GM18861 (cell line): ENCODE data around the gene H6PD.

ENCODE experiments used
- ATAC-seq: cut with Tn5 transposase; IDR thresholded peaks from one replicate; pipeline ENCODE4 v1.9.1; 2021; ENCODE audit not compliant: unreplicated experiment

H6PD gene, protein sequence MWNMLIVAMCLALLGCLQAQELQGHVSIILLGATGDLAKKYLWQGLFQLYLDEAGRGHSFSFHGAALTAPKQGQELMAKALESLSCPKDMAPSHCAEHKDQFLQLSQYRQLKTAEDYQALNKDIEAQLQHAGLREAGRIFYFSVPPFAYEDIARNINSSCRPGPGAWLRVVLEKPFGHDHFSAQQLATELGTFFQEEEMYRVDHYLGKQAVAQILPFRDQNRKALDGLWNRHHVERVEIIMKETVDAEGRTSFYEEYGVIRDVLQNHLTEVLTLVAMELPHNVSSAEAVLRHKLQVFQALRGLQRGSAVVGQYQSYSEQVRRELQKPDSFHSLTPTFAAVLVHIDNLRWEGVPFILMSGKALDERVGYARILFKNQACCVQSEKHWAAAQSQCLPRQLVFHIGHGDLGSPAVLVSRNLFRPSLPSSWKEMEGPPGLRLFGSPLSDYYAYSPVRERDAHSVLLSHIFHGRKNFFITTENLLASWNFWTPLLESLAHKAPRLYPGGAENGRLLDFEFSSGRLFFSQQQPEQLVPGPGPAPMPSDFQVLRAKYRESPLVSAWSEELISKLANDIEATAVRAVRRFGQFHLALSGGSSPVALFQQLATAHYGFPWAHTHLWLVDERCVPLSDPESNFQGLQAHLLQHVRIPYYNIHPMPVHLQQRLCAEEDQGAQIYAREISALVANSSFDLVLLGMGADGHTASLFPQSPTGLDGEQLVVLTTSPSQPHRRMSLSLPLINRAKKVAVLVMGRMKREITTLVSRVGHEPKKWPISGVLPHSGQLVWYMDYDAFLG

DNA sequence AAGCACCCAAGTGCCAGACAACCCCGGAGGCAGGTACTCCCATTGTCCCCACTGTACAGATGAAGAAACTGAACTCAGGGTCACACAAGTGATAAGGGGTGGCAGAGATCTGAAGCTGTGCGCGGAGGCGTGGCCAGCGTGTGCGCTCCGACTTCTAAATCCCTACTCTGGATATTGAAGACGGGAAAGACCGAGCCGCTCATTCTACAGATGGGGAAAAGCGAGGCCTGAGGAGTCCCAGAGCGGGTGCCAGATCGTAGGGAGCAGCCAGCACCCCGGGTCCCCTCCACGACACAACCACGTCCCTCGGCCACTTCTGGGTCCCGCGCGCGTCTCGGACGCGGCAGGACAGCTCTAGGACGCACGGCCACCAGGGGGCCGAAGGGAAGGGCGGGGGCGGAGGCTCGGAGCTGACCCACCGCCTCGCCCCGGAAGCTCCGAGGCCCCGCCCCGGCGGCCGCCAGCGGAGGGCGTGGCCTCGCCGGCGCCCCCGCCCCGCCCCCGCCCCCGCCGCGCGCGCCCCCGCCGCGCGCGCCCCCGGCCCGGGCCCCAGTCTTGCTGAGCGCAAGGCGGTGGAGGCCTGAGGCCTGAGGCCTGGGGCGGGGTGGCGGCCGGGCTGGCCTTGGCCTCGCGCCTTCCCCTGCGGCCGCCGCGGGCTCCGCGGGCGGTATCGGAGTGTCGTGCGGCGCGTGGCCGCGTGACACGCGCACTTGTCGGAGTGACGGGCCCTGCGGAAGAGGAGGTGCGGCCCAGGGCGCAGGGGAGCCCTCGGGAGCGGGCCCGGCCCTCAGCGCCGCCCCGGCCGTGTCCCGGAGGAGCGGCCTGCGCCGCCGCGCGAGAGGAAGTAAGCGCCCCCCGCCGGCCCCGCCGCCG lies at the start of gene H6PD:
Gene H6PD, plus strand, starts transcription at position 552 of the 873 bp plus-strand sequence. CDS start 10,161 bp downstream, outside the sequence.
- ATAC-seq, result peak; percentile 63

DNA sequence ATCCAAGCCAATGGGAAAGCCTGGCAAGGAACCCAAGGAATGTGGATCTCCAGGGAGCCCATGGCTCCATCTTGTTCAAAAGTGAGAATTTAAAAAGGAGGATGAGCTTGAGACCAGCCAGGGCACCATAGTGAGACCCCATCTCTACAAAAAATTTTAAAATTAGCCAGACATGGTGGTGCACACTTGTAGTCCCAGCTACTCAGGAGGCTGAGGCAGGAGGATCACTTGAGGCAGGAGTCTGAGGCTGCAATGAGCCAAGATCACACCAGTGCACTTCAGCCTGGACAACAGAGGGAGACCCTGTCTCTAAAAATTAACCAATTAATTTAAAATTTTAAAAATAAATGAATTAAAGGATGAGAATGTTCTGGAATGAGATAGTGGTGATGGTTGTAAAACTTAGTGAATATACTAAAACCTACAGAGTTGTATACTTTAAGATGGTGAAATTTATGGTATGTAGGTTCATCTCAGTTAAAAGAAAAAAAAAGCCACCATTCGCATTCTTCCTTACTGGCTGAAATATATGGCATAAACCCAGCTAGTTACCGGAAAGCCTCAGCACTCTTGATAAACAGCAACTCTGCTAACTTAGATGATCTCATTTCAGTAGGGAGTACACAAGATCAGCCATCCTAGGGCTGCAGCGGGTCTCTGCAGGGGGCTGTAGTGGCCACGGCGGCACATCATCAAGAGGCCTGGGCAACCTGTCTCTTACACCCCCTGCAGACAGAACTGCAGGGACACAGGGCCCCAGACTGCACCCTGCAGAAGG lies 48.3 kb upstream of the H6PD start:
- ATAC-seq, result no peak

DNA sequence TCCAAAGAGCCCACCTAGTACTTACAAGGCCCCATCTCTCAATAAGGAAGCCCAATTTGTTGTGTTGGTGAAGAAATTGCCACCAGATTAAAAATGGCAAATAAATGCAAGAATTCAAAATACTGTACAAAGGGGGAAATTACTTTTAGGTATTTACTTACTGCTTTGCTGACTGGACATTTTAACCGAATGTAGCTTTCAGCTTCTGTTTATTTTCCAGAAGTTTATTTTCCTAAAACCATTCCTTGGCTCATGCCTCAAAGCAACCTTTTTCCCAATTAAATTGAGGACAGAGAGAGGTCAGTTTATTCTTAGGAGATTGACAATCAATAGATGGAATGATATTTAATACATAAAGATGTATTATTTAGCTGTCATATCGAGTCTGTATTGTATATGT lies 47.6 kb upstream of the H6PD start:
- ATAC-seq, result no peak

DNA sequence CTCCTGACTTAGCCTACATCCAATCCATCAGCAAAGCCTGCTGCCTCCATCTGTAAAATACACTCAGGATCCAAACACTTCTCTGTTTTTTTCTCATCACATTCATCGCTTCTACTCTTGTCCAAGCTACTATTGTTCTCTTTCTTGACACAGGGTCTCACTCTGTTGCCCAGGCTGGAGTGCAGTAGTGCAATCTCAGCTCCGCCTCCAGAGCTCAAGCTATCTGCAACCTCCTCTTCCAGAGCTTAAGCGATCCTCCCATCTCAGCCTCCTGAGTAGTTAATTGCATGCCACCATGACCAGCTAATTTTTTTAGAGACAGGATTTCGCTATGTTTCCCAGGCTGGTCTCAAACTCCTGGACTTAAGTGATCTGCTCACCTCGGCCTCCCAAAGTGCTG lies 44.3 kb upstream of the H6PD start:
- ATAC-seq, result no peak

DNA sequence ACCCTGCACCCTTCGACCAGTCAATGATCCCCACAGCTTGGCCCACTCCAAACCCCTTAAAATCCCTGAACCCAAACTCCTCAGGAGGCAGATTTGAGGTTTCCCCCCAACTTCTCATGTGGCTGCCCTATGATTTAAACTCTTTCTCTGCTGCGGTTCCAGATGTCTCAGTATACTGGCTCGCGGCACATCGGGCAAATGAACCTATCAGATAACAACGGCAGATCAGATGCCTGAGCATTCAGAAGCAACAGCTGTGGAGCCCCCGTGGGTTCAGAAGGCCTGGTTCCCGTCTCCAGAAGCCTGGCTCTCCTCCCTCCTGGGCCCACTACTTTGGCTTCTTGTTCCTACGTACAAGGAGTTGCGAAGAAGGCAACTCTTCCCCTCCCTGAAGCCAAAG lies 43.3 kb upstream of the H6PD start:
- ATAC-seq, result no peak

DNA sequence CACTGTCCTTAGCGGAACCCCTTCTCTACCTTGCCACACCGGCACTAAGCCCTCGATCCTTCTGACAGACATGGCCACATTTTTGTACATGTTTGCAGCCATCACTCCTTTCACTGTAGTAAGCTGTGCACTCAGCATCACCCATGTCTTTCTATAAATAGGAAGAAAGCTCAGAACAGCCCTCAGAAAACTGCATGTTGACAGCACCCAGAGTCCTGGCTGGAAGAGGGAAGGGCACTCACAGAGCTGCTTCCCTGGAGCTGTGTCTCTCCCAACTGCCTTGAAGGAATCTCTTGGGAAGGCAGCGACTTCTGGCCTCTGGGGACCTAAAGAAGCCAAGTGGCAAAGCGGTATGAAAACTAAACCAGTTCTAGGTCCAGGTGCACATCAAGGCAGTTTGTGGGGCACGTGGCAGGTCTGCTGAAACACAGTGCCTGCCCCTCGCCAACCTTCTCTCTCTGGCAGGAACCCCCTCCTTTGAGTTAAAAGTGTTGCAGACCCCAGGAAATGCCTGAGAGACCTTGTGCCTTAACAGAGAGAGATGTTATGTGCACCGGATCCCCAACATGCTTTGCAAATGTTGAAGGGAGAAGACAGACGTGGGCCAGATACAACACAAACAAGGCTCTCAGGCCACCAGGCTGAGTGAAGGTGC lies 41.9 kb upstream of the H6PD start:
- no peak for ATAC-seq

DNA sequence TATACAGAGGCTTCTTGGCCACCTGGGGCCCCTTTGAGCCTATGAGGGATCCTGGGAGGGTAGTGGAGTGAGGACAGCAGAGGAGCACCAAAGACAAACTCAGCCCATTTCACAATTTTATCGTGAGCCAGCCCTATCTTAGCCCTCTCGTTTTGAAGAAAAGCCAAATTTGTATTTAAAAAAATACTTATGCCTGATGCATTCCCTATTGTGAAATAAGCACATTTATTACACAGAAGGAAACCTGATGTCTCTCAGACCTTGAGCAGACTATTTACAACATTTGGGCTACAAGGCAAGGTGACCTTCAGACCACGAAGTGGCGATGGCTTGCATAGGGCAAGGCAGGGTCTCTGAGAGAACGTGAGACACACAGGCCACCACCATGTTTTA lies 41.3 kb upstream of the H6PD start:
- no peak for ATAC-seq

DNA sequence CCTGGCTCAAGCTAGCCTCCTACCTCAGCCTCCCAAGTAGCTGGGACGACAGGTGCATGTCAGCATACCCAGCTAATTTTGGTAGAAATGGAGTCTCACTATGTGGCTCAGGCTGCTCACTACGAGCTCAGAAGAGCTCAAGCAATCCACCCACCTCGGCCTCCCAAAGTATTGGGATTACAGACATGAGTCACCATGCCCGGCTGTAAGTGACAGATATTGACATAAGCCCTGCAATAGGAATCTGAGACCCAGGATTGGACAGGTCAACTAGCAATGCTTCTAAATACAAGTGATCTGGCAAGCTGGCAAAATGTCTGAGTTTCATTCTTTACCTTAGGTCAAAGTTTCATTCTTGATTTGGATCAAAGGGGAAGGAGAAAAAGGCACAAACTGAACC lies 40.5 kb upstream of the H6PD start:
- ATAC-seq, result no peak

DNA sequence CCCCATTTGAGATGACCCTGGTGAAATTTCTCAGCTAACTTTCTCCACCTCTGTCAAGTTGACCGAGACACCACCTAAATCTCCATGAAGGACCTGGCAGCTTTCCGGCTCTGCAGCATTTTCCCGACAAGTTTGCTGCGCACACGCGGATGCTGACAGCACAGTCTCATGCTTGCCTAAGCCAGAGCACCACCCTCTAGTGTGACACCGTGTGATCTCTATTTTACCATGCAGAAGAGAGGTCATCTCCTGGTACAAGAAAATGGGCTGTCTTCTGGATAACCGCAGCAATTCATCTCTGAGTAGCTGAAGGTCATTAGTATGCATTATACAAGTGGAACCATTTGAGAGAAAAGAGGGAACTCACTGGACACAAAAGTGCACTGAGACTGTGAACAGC lies 38.9 kb upstream of the H6PD start:
- ATAC-seq, result no peak

DNA sequence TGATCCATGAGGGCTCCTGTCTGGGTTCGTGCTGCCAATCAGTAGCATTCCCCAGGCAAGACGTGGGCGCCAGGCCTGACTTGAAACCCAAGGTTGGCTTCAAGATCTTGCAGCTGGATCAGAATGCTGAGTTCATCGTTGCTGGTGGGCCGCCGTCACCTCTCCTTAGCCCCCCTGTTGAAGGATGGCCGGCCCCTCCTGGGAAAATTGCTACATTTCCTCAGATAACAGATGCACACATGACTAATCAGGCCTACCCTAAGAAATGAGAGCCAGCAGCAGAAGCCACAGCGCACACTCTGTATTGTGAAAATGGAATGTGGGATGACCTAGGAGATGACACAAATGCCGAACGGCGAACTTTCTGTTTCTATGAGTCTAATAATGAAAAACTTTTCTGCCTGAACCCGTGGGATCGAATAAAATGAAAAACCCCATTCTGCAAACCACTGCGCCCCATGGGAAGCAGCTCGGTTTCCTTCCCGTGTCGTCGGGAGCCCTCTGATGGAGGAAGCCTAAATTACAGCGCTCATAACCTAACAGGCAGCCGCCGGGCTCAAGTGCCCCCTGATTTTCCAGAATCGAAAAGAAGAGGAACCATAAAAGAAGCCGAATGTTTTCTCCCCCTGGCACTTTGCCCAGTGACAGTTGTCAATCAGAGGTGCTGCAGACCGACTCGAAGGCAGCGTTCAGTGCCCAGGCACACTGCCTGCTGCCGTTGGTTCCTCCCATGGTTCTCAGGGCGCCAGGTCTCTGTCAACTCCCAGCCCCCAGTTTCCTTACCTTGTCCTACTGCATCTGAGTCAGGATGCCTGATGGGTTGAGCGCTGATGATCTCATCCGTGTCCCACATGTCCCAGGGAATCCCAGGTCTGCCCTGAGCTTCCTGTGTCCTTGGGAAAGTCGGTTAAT lies 38.2 kb upstream of the H6PD start:
- no peak for ATAC-seq

DNA sequence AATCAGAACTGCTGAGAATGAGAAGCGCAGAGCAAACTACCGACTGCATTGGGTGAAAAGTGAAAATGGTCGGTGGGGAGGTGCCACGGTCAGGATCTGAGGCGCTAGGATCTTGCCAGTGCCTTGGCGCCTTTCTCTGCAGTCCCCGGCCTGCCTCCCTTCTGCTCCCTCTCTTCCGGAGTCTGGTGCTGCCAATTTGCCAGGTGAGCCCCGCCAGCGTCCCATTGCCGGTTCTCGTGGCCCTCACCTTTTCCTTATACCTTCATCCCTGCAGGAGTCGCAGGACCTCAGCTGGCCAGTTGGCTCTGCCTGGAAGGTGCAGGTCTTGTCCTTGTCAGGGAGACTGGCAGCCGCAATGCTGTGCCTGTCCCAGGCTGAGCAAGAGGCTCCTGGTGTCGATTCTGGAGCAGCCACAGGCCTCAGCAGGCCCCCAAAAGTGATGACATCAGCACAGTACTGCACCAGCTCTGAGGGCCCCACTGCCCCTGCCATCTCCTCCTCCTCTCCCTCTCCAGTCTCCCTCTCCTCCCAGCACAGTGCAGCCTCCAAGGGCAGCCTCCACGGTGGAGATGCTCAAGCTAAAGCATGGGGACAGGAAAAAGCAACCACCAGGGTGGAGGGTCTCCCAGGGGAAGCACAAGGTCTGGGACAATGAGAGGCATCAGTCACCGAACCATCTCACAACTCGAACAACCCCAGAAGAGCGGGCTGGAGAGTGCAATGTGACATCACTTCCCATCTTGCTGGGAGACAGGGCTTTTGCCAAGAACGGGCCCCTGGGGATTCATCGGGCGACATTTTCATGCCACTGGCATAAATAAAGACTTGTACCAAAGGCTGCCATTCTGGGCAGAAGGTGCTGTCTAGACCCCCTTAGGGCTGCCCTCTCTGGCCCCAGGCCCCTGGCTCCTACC lies 37.1 kb upstream of the H6PD start:
- no peak for ATAC-seq

DNA sequence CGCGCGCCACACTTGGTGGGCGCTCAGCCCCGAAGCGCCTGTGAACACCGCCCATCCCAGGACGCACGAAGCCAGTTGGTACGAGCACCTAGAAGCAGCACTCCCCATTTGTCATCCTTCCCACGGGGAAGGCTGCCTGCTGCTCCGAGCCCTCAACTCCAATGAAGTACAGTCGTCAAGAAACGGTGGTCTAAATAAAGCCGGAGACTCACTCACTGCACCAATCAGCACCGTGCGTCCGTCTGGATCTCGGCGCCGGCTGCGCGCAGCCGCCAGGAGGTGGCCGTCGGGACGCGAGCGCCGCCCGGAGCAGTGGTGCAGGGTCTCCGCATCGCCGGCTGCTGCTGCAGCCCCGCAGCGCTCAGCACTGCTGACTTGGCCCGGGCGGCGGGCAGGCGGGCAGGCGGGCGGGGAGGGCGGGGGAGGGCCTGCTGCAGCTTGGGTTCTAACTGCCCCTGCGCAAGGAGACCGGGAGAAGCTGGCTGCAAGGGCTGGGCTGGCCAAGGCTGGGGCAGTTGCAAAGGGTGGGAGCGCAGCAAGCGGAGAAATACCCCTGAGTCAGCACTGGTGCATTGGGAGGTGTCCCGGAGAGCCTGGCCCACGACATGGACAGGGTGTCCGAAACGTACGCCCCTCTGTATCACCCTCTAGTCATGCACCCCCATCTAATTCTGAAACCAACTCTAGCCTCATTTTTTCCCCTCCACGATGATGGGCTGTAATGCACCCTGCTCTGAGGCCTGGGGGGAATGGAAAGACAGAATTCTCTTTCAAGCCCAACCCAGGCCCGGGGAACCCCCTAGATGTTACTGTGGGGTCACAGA lies 35.8 kb upstream of the H6PD start:
- ATAC-seq, result no peak

DNA sequence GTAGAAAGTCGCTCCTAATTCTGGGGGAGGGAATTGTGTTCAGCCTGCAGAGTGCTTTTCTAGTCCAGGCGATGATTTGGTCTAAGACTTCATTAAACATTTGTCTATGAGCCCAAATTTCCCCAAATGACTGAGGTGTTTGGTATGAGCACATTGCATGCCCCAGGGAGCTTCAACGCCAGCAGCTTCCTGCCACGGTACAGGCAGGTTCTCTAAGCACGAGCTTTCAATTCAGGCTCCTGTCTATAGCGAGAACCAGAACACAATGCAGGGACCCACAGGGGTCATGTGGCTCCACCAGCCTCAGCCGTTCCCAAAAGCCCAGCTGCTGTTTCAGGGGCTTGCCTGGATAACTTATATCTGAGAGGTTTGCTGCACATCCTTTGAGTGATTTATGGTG lies 34.1 kb upstream of the H6PD start:
- peak; percentile 40 for ATAC-seq

DNA sequence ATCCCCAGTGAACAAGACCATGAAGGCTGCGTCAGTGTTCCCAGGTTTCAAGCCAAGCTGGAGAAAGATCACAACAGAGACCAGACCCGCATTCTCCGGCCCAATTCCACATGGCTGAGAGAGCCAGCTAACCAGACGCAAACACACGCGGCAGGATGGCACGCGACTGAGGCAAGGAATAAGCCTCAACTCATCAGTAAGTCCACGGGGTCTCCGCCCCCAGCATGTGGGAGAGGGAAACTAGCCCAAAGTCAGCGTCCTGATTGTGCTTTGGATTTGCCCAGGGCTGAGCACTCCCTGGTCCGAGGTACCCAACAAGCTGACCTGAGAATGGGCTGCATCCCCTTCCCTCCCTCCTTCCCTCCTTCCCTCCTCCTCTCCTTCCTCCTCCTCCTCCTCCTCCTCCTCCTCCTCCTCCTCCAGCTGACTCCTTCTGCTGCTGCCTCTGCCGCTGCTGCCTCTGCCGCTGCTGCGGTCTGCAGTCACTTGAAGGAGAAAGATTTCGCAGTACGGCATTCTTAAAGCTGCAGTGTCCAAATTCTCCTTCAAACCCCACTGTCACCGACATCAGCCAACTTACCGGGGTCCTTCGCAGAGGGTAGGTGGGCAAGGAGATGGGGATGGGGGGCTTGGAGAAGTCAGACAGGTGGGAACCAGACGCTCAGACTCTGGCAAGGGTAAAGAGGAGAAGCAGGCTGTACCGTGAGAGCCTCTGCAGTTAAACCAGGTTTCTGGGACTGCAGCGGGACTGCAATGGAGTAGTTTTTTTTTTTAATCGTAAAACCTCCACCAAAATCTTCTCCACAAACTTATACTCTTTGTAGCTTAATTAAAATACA lies 33.0 kb upstream of the H6PD start:
- no peak for ATAC-seq

DNA sequence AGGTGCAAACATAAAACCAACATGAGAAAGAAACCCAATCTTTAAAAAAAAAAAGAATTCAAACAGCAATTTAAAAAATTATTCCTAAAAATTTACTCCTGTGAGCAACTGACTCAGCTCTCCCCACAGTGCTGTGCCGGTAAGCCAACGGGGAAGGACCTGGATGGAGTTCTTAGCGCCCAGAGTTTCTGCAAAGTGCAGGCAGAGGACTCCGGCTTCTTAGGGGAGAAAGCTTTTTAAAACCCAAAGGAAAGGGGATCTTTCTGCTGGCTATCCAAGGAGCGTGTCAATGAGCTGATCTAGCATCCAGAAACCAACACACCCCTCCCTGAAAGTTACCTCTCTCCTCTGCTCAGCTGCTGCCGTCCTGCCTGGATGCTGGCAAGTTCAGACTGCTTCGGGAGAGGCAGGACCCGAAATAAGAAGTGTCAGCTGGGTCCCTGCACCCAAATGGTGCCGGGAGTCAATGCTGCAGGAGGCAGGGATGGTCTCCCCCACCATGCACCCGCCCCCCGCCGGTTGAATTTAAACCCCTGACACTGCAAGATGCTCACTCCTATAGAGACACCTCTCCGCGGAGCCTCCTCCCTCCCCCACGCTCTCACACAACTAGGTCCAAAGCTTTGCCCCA lies 32.2 kb upstream of the H6PD start:
- ATAC-seq, result no peak

DNA sequence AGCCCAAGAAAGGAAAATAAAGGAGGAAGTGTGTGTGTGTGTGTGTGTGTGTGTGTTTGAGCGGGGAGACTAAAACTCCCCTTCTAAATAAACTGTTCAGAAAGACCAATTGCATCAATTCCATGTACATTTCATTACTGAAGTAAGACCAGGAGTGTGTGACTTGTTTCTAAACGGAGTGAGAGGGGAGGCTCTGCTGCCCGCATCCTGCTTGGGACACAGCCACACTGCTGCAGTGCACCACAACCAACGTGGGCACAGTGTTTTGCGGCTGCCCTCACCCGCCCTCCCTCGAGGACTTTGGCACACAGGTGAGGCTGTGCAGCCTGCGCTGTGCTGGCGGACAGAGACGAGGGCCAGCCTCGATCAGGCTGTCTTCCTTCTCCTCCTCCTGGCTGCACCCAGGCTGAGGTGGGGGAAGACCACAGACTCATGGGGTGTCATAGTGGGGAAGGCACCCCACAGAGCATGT lies 31.0 kb upstream of the H6PD start:
- no peak for ATAC-seq
